EH (cell line): ENCODE measurements around the gene COL4A4.

Source experiments
- DNase-seq: peaks from one replicate; pipeline ENCODE4 v3.0.0-alpha.2; 2015; ENCODE audit warnings: low read depth

Gene COL4A4

DNA sequence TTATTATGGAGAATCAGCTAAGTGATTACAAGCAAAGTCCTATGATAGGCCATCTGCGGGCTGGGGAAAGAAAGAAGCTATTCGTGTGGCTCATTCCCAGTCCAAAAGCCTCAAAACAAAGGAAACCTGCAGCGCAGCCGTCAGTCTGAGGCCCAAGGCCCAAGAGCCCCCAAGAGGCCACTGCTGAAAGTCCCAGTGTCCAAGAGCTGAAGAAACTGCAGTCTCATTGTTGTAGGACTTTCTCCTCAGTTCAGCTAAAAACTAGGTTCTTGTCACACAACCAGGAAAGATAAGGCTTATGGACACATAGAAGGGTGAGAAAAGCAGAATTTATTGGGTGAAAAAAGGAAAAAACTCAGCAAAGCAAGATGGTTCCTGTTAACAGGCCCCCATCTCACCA lies 185.0 kb downstream of the COL4A4 start:
- no peak for DNase-seq

DNA sequence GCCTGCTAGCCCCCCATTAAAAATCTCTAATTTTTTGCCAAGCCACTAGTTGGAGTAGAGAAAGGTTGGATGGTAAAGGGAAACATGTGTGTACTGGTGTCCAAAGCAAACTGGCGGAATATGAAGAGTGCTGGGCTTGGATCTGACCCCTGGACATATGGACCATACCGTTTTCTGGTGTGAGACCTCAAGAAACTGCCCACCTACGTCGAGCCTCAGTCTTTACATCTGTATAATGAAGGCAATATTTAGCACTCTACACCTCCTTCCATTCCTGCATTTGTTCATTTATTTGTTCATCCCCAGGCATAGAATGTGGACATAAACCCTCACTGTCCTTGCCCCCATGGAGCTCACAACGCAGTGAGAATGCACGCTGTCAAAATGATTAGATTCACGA lies 185.7 kb downstream of the COL4A4 start:
- DNase-seq: no peak

DNA sequence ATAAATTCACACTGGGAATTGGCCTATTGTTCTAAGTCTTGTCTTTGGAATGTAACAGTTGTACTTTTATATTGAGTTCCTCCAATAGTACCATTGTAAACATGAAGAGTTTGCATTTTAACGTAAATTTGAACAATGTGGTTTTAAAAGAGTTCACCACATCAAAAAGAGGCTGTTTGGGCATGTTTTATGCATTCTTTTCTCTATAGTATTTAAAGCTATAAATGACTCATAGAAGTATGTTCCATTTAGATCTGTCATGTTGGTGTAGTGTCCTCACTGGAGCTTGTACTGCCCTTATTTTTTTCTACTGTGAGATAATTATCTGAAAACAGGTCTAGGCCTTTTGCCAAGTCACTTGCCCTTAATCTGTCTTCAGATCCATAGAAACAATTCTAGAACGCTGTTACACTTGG lies 186.2 kb downstream of the COL4A4 start:
- peak; percentile 88 for DNase-seq

DNA sequence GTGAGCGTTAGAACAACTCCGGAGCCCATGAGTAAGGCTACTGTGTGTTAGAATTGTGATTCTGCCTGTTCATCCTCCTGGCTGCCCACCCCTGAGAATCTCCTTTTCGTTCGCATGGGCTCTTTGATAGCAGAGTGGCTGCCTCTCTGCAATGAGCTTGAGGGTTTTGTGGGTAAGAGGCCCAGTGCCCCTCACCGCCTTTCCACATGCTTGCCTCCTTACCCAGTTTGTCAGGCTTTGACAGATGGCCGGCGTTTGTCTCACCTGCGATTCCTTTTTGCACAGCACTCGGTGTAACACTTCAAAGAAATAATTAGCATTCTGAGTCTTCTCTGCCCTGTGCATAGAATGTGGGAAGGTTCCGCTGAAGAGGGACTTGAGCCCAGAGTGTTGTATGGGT lies 190.2 kb downstream of the COL4A4 start:
- DNase-seq: no peak

DNA sequence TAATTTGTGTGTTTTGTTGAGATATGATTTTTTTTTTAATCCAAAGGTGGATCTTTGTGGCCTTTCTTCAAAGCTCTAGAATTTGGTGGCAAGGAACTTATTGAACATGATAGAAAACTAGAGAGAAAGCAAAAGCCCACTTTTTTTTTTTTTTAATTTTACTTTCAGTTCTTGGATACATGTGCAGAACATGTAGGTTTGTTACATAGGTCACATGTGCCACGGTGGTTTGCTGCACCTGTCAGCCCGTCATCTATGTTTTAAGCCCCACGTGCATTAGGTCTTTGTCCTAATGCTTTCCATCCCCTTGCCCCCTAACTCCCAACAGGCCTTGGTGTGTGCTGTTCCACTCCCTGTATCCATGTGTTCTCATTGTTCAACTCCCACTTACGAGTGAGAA lies 192.2 kb downstream of the COL4A4 start:
- DNase-seq: no peak

DNA sequence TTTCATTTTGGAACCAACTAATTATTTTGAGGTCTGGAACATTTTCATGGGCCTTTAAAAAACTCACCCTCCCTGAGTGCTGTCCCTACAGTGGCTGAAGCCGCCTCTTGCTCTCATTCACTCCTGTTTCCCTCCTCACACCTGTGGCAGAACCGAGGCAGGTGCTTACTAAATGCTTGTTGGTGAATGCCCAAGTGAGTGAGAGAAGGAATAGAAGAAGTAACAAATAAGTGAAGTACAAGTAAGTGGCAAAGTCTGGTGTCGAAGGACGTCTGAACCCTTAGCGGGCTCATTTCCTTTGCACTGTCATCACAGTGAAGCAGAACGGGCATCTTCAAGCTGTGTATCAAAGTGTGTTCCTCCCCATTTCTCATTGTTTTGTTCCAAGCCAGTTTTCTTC lies 192.9 kb downstream of the COL4A4 start:
- DNase-seq: no peak

DNA sequence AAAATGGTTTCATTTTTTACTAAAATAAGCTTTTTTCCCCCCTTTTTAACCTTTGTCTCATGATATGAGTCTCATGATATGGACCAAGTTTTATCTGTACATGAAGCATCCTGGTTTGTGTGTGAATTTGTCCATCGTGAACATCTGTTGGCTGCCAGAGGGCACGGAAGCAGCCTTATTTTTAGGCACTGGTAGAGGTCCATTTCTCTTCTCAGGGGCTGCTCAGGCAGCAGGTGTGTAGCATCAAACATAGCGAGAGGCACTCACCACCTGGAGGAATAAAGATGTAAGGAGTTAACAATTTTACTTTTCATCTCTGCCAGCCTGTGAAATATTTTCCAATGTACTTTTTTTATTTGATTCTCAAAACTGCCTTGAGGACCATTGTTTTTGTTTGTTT lies 193.6 kb downstream of the COL4A4 start:
- DNase-seq: no peak

DNA sequence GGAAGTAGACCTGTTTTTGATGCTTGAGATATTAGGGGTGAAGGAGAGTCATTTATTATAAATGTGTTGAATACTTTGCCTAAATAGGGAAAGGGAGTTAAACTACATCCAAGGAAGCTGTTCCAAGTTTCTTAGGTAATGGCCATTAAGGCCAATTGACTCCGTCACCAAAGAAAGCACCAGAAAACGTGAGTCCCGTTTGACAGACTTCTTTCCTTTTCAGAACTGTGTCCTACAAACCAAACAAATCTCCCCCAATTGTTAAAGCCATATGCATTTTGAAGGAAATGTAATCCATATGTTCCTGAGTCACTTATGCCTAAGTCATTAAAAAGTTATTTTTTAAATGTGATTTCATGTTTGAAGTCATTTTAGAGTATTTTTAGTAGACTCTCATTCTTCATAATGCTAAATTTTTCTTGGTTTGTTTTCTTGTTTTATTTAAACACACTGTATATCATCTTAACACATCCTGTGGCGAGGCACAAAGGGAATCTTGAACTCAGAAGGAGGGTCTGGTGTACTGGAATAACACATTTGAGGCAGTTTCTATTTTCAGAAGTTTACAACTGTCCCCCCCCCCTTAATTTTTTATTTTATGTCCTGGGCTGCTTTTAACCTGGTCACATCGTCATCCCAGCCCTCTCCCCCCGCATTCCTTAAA lies 194.5 kb downstream of the COL4A4 start:
- DNase-seq: peak; percentile 87

DNA sequence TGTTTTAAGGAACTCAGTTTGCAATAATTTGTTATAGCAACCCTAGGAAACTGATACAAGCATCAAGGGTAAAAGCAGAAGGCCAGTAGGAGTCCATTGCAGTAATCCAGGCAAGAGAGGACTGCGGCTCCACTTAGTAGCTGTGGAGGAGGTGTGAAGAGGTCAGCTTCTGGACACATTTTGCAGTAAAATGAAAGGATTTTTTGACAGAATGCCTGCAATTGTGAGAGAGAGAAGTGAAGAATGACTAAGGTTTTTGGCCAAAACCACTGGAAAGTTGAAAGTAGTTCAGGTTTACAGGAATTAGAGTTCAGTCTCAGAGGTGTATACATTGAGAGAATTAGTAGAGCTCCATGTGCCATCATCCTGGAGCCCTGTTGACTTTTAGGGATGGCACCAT lies 198.6 kb downstream of the COL4A4 start:
- DNase-seq: no peak

DNA sequence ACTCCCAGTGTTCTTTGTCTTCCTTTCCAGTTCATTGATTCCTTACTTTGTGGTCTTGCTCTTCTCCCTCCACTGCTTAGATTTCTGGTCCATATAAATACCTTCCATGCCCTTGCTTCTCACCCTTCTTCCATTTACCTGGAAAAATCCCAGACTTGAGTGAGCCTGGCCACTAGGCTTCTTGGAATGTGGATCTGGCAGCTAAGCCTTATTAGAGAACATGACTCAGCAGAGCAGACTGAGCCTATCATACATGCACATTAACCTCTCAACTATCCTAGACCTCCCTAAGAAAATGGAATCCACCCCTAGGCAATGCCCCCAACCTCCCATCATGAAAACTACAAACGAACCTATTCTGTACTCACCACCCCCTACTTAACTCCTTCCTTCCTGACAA lies 200.5 kb downstream of the COL4A4 start:
- DNase-seq: peak; percentile 90

DNA sequence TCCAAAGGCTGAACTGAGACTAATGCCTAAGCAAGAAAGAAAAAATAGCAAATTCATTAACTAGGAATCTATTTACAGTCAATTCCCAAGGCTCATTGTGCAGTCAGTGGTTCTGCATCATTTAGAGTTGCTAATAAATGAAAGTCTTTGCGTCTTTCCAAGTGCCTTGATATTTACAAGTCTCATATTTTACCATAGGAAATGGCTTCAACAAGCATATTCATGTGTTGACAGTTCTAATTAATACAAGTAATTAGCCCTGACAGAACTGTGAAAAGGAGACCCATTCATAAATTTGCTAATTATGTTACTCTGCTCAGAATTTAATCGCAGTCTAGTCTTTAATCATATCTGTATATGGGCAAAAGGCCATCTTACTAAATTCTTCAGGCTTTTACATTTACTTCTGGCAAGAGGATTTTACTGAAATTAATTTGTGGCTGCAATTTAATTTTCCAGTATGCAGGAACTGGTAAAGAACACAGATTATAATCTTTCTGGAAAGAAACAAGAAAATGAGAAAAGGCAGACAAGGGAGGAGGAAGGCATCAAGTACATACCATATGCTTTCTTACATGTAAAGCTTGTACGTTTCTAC lies 201.7 kb downstream of the COL4A4 start:
- DNase-seq: no peak

DNA sequence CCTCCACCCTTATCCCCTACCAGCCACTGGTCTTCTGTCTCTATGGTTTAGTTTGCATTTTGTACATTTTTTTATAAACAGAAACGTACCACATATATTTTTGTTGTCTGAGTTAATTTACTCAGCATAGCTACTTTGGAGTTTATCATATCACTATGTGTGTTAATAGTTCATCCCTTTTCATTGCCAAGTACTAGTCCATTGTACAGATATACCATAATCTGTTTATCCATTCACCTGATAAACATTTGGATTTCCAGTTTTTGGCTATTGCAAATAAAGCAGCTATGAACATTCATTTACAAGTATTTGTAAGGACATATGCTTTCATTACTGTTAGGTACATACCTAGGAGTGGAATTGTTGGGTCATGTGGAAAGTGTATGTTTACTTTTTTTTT lies 204.6 kb downstream of the COL4A4 start:
- DNase-seq: no peak

DNA sequence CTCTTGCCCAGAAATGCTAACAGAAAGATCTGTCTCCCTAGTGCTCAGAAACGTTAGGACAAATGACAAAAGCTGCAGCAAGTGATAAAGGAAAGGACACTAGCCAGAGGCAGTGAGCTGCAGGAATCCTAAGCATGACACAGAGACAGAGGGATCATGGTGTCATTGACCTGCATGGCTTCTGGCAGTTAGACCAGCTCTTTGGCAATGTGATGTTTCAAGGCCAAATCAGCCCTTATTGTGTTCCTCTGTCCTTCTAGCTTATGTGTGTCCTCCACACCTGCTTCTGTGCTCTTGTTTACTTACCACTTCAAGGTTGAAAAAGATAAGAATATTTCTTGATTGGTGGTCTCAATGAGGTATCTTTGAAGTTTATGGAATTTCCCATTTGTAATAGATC lies 207.3 kb downstream of the COL4A4 start:
- no peak for DNase-seq

DNA sequence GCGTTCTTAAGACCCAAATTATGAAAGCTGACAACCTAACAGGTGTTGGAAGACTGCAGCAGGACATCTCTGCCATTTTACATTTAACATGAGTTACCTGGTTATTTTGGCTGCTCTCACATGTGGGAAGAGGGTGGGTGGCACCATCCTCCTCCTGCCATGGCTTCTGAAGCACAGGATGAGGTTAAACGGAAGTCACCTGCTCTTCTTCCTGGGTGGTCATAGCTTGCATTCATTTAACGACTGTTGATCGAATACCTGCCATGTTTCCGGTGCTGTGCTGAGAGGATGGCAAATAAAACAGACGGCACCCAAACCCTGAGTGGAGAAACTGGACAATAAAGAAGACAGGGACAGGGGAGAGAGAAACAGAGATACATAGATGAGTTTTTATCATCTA lies 210.2 kb downstream of the COL4A4 start:
- no peak for DNase-seq

DNA sequence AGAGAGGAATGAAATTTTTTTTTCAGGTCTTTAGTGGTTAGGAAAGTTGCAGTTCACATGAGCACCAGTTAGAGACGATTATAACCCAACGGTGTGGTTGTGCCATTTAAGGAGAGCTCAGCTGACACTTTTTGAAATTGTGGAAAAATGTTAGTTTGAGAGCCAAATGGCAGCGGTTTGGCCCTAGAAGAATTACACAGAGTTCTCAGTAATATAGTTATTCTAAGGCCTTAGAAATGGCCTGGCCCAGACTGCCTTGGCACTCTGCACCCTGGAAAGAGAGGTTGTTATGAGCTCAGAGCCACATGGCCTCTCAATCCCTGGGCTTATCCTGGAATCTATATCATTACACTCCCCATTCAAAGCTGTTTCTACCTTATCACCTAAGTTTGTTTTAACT lies 210.8 kb downstream of the COL4A4 start:
- no peak for DNase-seq
